Kidney (tissue), 14 donors: Measurements from ENCODE around the gene NRXN3. TPM values are rescaled to one million over a fixed set of nuclear protein-coding genes. Genes with fewer than 3 reads are reported as not detected.

Experiments used
- DNase-seq, 5 donors: peaks; one replicate each; pipeline ENCODE4 v3.0.0-alpha.2; 2013 to 2020
- FAIRE-seq: peaks from 2 replicates; lab custom pipeline; 2012; peaks lifted over from hg19 to GRCh38; lab: Jason Lieb, UNC
- H3K27ac ChIP-seq, 2 donors: one replicate each; pipeline ENCODE4 v1.7.0; 2013; ENCODE audit warnings: low read depth in 2 of 2, low read length in 2 of 2, inconsistent platforms in 1 of 2
- H3K27me3 ChIP-seq: one replicate; pipeline ENCODE4 v1.7.1; 2013; ENCODE audit warnings: low read length, inconsistent platforms; ENCODE audit not compliant: control insufficient read depth, insufficient read depth
- H3K36me3 ChIP-seq, 3 donors: one replicate each; pipeline versions ENCODE4 v1.7.0 to v1.7.1; 2013; ENCODE audit warnings: low read length in 3 of 3, control low read depth in 1 of 3, inconsistent platforms in 1 of 3; ENCODE audit not compliant: insufficient read depth in 3 of 3, control insufficient read depth in 2 of 3
- H3K4me1 ChIP-seq, 3 donors: one replicate each; pipeline versions ENCODE4 v1.7.0 to v1.7.1; 2013; ENCODE audit warnings: low read length in 3 of 3, inconsistent platforms in 1 of 3, low read depth in 1 of 3; ENCODE audit not compliant: control insufficient read depth in 2 of 3, insufficient read depth in 2 of 3
- H3K4me3 ChIP-seq, 3 donors: one replicate each; pipeline versions ENCODE4 v1.7.0 to v1.8.1; 2013; ENCODE audit warnings: low read length in 3 of 3, control low read depth in 1 of 3, inconsistent platforms in 1 of 3
- H3K9ac ChIP-seq, 3 donors: one replicate each; pipeline versions ENCODE4 v1.7.0 to v1.7.1; 2013; ENCODE audit warnings: low read length in 3 of 3, control low read depth in 1 of 3, inconsistent platforms in 1 of 3
- H3K9me3 ChIP-seq, 3 donors: one replicate each; pipeline versions ENCODE4 v1.7.0 to v1.7.1; 2013; ENCODE audit warnings: low read length in 3 of 3, control low read depth in 1 of 3, inconsistent platforms in 1 of 3; ENCODE audit not compliant: control insufficient read depth in 2 of 3, insufficient read depth in 1 of 3
- CTCF ChIP-seq: IDR thresholded peaks from 3 replicates; pipeline ENCODE4 v1.5.1; 2012; ENCODE audit warnings: mild to moderate bottlenecking, moderate library complexity, borderline replicate concordance; ENCODE audit not compliant: insufficient read depth; ENCODE audit errors: extremely low read depth
- intact Hi-C: fragments of 100-400 bp; cut with DNase I; formaldehyde crosslinking; loops from one replicate; pipeline ENCODE4 v1.11.1; 2022
- polyA plus RNA-seq: library from polyadenylated mRNA; stranded (reverse); fragments of 350-450 nt; fragmentation: Illumina TruSeq; extraction: RNeasy Lipid Tissue Mini Kit (QIAGEN cat#74804); gene quantifications from one replicate; pipeline ENCODE4 v1.2.3, GENCODE V29; 2014; ENCODE audit warnings: low read depth, low replicate concordance; ENCODE audit not compliant: insufficient read depth
- total RNA-seq: library from RNA; stranded (reverse); fragmentation: NEBNext Ultra II Directional; extraction: Animal tissue kit (Norgen Biotek cat#: 25700); gene quantifications from one replicate; pipeline ENCODE4 v1.2.1, GENCODE V29; 2021
- donor health status: control.
- donor health status: control.
- donor health status: control.
- donor health status: control.
- donor health status: control.
- donor health status: DM: yes; HTN: yes; CAD: no.
- donor health status: Normal renal cell carcinoma (clear cell type).

NRXN3 gene
- total and polyA plus RNA-seq, 2 donors from 2014 or later, result 1.5 to 2.4 TPM

GRCh38 chr14:78327426-78328221 lies 157.5 kb downstream of the NRXN3 start:
- no peak for TF ChIP-seq CTCF
- H3K27me3 ChIP-seq, result no peaks in the 10 kb centered on the region
- H3K9ac ChIP-seq, result no peak overlapping the region
- H3K4me1 ChIP-seq, result no peaks in the 10 kb centered on the region
- no peaks in the 10 kb centered on the region for H3K9me3 ChIP-seq
- no peaks in the 10 kb centered on the region for H3K36me3 ChIP-seq
- FAIRE-seq, result no peak
- H3K4me3 ChIP-seq, result no peak overlapping the region
- DNase-seq, result no peak
- intact Hi-C loops, result no loop called here
- no peak overlapping the region for H3K27ac ChIP-seq

- Histone ChIP-seq H3K9me3 (no peaks in the 10 kb centered on the region), H3K27ac (no peak overlapping the region), H3K36me3 (no peaks in the 10 kb centered on the region), H3K4me1 (no peaks in the 10 kb centered on the region), H3K4me3 (no peak overlapping the region), H3K27me3 (no peaks in the 10 kb centered on the region), H3K9ac (no peak overlapping the region)
- no peak for FAIRE-seq
- TF ChIP-seq CTCF, result no peak
- no peak for DNase-seq
- intact Hi-C loops, result no loop called here
Measured at GRCh38 chr14:78329371-78329770, 159.2 kb downstream of the NRXN3 start.

- no peak for FAIRE-seq
- H3K27ac ChIP-seq, result no peak overlapping the region
- no peaks in the 10 kb centered on the region for H3K4me1 ChIP-seq
- H3K9me3 ChIP-seq, result no peaks in the 10 kb centered on the region
- no peak overlapping the region for H3K4me3 ChIP-seq
- no peak overlapping the region for H3K9ac ChIP-seq
- H3K36me3 ChIP-seq, result no peaks in the 10 kb centered on the region
- intact Hi-C loops, result no loop called here
- DNase-seq, result peak in 2 of 5 donors; percentile 27 to 28
- no peak for TF ChIP-seq CTCF
- H3K27me3 ChIP-seq, result no peaks in the 10 kb centered on the region
Measured at GRCh38 chr14:78335531-78335930, 165.4 kb downstream of the NRXN3 start.
